ENCODE results near the gene SYF2. TPM values are rescaled to one million over a fixed set of nuclear protein-coding genes. Genes with fewer than 3 reads are reported as not detected.
"Not testable (repeated sequence)": the region's sequence is repeated elsewhere in the genome, so short reads cannot be mapped to it uniquely, and the experiment has no call there.

Gene SYF2
- 10 to 100 TPM; 50.1 to 52.9 TPM for total RNA-seq

DNA sequence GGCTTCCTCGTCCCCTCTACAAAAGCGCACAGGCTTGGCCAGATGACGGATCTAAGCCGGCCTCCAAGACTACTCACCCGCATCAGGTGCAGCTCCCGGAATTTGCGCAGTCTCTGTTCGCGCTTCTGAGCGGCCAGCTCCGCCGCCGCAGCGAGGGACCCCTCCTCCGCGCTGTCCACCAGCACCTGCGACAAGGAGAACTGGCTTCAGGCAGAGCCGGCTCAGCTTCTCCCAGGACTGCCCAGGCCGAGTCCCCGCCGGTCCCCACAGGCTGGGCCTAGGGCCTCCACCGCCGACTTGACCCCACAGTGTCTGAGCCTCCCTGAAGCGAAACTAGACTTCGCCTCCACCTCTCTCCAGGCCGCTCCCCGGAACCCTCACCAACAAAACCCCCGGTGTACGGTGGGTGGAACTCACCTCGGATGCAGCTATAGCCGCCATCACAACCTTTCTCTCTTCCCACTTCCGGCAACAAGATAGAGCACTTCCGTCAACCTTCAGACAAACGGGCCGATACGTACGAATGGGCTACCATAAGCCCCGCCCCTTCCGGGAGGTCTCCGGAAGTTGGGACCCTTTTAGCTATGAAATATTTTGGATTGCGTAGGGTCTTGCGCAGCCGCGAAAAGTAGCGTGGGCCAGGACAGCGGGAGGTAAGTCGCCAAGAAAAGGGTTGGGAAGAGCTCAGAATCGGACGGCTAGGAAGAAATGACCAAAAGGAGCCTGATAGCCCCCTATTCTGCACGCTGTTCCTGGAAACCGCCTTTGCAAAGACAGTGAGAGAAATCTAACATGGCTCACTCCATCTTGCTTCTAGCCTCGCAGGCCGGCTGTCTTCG is at the start of gene SYF2:
TSS of gene SYF2 (minus strand) at position 476 of the 839 bp plus-strand sequence. CDS start at position 441, 35 bp downstream.
- Mint-ChIP-seq H3K9me3 (no peaks in the 10 kb centered on the region), H3K27me3 (no peaks in the 10 kb centered on the region)
- ATAC-seq (ENCODE audit: low read depth): peak; percentile 86

DNA sequence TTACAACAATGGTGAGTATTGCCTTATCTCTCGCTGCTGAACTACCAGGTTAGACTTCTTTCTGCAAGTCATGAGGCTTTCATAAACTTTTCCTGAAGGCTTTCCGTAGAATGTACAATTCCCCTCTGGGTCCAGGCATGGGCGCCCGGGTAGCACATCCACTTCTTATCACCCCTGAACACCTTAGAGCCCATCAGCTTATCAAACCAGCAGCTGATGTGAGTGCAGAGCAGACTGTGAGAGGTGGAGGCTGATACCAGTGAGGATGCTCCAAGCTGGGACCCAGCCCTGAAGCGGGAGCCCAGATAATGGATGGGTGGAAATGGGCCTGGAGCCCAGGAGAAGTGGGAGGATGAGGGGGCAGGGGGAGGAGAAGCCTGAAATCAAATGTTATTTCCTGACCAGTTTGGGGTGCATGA is 47.4 kb upstream of the SYF2 start:
- H3K27ac Mint-ChIP-seq; POLR2A ChIA-PET; H3K4me1 Mint-ChIP-seq; ATAC-seq (ENCODE audit: low read depth); H3K4me3 Mint-ChIP-seq; H3K36me3 Mint-ChIP-seq; H3K27me3 Mint-ChIP-seq; H3K9me3 Mint-ChIP-seq; DNase-seq: not testable (repeated sequence)

More for the DNA sequence above, at the start of gene SYF2:
- Mint-ChIP-seq H3K4me1 (peaks cover 22% of the 10 kb centered on the region), H3K36me3 (peaks cover 16% of the 10 kb centered on the region), H3K4me3 (no peak within 1 kb of the TSS), H3K27ac (no peak within 1 kb of the TSS)
- POLR2A ChIA-PET: interaction anchor here (0.6 to 3.1 kb wide), 22 partner anchors 8 to 746 kb away, joined by 3 to 82 read pairs (median 4); partner anchors contain the start of genes CLIC4, MTFR1L, RSRP1 and RUNX3
- DNase-seq: peak; percentile 89

DNA sequence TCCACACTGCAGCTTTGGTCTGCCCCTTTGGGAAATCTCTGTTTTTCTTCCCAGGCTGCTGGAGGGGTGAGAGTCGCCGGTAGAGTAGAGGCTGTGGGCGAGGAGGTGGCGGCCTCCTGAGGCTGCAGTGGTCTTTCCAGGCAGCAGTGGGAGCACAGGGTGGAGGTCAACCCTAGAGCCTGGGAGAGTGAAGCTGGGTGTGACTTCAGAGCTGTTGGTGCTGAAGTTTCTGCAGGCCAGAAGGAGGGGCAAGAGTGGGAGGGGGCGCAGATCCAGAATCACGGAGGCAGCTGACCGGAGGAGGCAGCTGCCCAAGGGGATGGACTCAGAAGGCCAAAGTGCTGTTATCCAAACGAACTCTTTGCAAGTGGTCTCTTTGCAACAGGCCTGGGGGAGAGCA is 46.5 kb upstream of the SYF2 start:
- H3K36me3 Mint-ChIP-seq; H3K9me3 Mint-ChIP-seq; H3K27ac Mint-ChIP-seq; DNase-seq; H3K27me3 Mint-ChIP-seq; POLR2A ChIA-PET; ATAC-seq (ENCODE audit: low read depth); H3K4me1 Mint-ChIP-seq; H3K4me3 Mint-ChIP-seq: not testable (repeated sequence)

DNA sequence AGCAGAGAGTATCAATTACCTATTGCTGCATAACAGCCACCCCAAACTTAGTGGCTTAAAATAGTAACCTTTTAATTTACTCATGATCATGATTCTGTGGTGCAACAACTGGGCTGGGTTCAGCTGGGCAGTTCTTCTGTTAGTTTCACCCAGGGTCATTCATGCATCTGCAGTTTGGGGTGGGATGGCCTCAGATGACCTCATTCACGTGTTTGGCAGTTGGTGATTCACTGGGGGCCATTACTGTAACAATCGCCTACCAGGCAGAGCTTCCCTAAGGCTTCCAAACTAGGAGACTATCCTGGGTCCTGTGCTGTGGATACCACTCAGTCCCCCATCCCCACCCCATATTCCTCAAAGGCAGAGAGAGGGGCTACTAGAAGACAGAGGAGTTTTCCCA is 46.1 kb upstream of the SYF2 start:
- H3K4me3 Mint-ChIP-seq; H3K4me1 Mint-ChIP-seq; H3K9me3 Mint-ChIP-seq; ATAC-seq (ENCODE audit: low read depth); POLR2A ChIA-PET; DNase-seq; H3K27me3 Mint-ChIP-seq; H3K36me3 Mint-ChIP-seq; H3K27ac Mint-ChIP-seq: not testable (repeated sequence)

GRCh38 chr1:25277295-25277694 is 45.0 kb upstream of the SYF2 start:
- H3K4me1 Mint-ChIP-seq; POLR2A ChIA-PET; ATAC-seq (ENCODE audit: low read depth); H3K9me3 Mint-ChIP-seq; H3K36me3 Mint-ChIP-seq; H3K4me3 Mint-ChIP-seq; DNase-seq; H3K27ac Mint-ChIP-seq; H3K27me3 Mint-ChIP-seq: not testable (repeated sequence)

GRCh38 chr1:25275648-25276047 is 43.3 kb upstream of the SYF2 start:
- H3K9me3 Mint-ChIP-seq; ATAC-seq (ENCODE audit: low read depth); H3K27me3 Mint-ChIP-seq; H3K36me3 Mint-ChIP-seq; H3K4me1 Mint-ChIP-seq; H3K4me3 Mint-ChIP-seq; H3K27ac Mint-ChIP-seq; DNase-seq; POLR2A ChIA-PET: not testable (repeated sequence)

GRCh38 chr1:25272238-25272637 is 39.9 kb upstream of the SYF2 start, which contains the start of gene RHD:
RHD (plus strand) TSS chr1:25272509; CDS start chr1:25272548, 39 bp downstream.
- H3K9me3 Mint-ChIP-seq; POLR2A ChIA-PET; ATAC-seq (ENCODE audit: low read depth); H3K36me3 Mint-ChIP-seq; H3K4me1 Mint-ChIP-seq; H3K27me3 Mint-ChIP-seq; H3K4me3 Mint-ChIP-seq; H3K27ac Mint-ChIP-seq; DNase-seq: not testable (repeated sequence)

GRCh38 chr1:25268143-25268760 is 36.0 kb upstream of the SYF2 start:
- not testable (repeated sequence) for H3K36me3 Mint-ChIP-seq; H3K9me3 Mint-ChIP-seq; H3K4me1 Mint-ChIP-seq; ATAC-seq (ENCODE audit: low read depth); DNase-seq; H3K27me3 Mint-ChIP-seq
- POLR2A ChIA-PET: interaction anchor here (0.6 kb wide), 1 partner anchor 21 kb away, joined by 3 read pairs; the partner anchor contains the start of gene RSRP1
- Mint-ChIP-seq H3K4me3 (peak overlapping the region; percentile 78), H3K27ac (peak overlapping the region; percentile 64)

DNA sequence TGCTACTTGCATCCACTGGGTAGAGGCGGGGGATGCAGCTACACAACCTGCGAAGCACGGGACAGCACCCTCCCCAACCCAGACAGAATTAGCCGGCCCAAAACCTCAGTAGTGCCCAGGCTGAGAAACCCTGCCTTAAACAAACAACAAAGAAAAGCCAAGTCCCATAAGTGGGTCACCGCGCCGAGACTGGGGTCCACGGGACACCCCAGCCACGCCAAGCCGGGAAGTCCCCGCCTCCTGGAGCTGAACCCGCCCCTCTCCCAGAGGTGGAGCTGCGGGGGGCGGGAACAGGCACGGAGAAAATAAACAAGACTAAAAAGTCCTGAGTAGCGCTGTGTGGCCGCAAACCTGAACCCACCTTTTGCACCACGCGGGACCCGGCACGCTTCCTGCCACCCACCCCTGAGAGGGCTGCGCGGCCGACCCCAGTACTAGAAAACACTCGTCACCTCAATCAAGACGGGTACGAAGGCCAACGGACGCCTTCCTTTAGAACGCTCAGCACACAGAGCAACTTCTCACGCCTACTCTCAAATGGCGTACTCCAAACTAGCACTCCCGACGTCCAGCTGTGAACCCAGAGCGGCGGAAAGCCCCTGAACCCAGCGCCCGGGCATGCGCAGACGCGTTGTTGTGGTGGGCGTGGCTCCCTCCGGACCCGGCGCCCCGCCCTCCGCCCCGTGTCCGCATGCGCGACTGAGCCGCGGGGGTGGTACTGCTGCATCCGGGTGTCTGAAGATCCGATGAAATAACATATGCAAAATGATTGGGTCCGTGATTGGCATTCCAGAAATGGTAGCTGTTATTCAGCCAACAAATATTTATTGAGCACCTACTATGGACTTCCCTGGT is 35.2 kb upstream of the SYF2 start:
- peak overlapping the region; percentile 64 for H3K27ac Mint-ChIP-seq
- ATAC-seq (ENCODE audit: low read depth) (peak; percentile 86), DNase-seq (peak; percentile 84)
- POLR2A ChIA-PET: interaction anchor here (0.6 kb wide), 1 partner anchor 20 kb away, joined by 3 read pairs; the partner anchor contains the start of gene RSRP1
- not testable (repeated sequence) for H3K9me3 Mint-ChIP-seq, H3K36me3 Mint-ChIP-seq, H3K4me1 Mint-ChIP-seq, H3K27me3 Mint-ChIP-seq
- peak overlapping the region; percentile 78 for H3K4me3 Mint-ChIP-seq

DNA sequence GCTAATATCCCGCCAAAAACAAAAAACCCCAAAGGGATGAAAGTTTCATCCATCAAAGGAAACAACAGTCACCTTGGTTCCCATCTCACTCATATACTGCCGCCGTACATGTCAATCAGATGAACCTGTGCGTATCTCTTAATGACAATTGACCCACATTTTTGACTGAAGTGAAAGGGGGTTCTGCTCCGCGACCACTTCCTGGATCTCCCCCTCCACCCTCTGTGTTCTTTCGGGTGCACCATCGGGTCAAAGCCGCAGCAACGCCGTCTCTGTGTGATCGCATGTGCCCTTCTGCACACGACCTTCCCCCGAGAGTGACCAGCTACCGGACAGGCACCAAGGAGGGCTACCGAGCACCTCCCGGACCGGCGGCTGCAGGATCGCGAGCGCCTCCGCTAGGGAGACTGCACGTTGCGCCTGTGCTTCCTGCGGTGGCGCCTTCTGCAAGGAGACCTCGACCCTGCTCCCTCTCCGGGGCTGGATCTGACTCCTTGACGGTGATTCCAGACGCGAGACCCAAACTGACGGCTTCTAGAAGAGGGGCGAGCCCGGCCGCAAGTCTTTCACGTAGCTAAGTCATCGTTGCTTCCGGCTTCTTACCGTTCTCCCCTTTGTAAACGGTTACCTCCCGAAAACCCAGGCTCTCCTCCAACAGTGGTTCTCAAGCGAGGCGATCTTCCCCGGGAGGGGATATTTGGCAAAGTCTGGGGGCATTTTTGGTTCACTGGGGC is 34.4 kb upstream of the SYF2 start:
- H3K4me1 Mint-ChIP-seq, H3K9me3 Mint-ChIP-seq, POLR2A ChIA-PET, H3K36me3 Mint-ChIP-seq, H3K27me3 Mint-ChIP-seq: not testable (repeated sequence)
- H3K27ac Mint-ChIP-seq: peak overlapping the region; percentile 84
- ATAC-seq (ENCODE audit: low read depth) (peak; percentile 29), DNase-seq (peak; percentile 39)
- peak overlapping the region; percentile 87 for H3K4me3 Mint-ChIP-seq

- H3K4me3 Mint-ChIP-seq; H3K9me3 Mint-ChIP-seq; H3K27me3 Mint-ChIP-seq; H3K4me1 Mint-ChIP-seq; H3K27ac Mint-ChIP-seq; ATAC-seq (ENCODE audit: low read depth); POLR2A ChIA-PET; H3K36me3 Mint-ChIP-seq; DNase-seq: not testable (repeated sequence)
These were observed 28.0 kb upstream of the SYF2 start for GRCh38 chr1:25260336-25260735.

- H3K27me3 Mint-ChIP-seq, H3K27ac Mint-ChIP-seq, H3K9me3 Mint-ChIP-seq, H3K4me3 Mint-ChIP-seq, H3K4me1 Mint-ChIP-seq, DNase-seq, H3K36me3 Mint-ChIP-seq, POLR2A ChIA-PET: not testable (repeated sequence)
- ATAC-seq (ENCODE audit: low read depth): peak; percentile 50
These were observed 27.5 kb upstream of the SYF2 start for GRCh38 chr1:25259813-25260212.

Measured in activated naive CD8-positive, alpha-beta T cell treated with anti-CD3 and anti-CD28 coated beads, Interleukin-2, amount 10 ng/mL, durations not matched to agents 7 days and 5 days (primary cell).